MCF 10A (cell line): ENCODE results near the gene ELFN1. TPM values are rescaled to one million over a fixed set of nuclear protein-coding genes. Genes with fewer than 3 reads are reported as not detected.

Experiments
- BruUV-seq: library from RNA; stranded (reverse); fragments of 400-500 nt; replicated peaks from 2 replicates; lab custom pipeline; 2021; lab: Mats Ljungman, UMichigan
- CTCF ChIA-PET: fragments of 300-600 bp; sonication (Branson Sonifier 250); formaldehyde crosslinking; extraction: SDS; loops from one replicate; lab custom pipeline; 2021; ENCODE audit warnings: antibody characterized with exemption, inconsistent platforms; lab: Yijun Ruan, JAX
- POLR2A ChIA-PET: fragments of 300-600, 350-650 bp; sonication (Branson Sonifier 250); formaldehyde crosslinking; extraction: SDS; loops from one replicate; lab custom pipeline; 2020; ENCODE audit warnings: antibody characterized with exemption, inconsistent platforms; lab: Yijun Ruan, JAX
- DNase-seq: peaks from one replicate; pipeline ENCODE4 v3.0.0-alpha.2; 2018; ENCODE audit not compliant: unreplicated experiment
- H3K27ac Mint-ChIP-seq: one replicate; pipeline ENCODE4 v1.8.0; 2022; ENCODE audit warnings: mild to moderate bottlenecking, low read depth, mixed read lengths; ENCODE audit not compliant: unreplicated experiment
- H3K27me3 Mint-ChIP-seq: one replicate; pipeline ENCODE4 v1.8.0; 2022; ENCODE audit warnings: mixed read lengths; ENCODE audit not compliant: insufficient read depth, unreplicated experiment
- H3K36me3 Mint-ChIP-seq: one replicate; pipeline ENCODE4 v1.8.0; 2022; ENCODE audit warnings: mild to moderate bottlenecking, moderate library complexity, mixed read lengths; ENCODE audit not compliant: insufficient read depth, unreplicated experiment
- H3K4me1 Mint-ChIP-seq: one replicate; pipeline ENCODE4 v1.8.0; 2022; ENCODE audit warnings: mixed read lengths; ENCODE audit not compliant: insufficient read depth, unreplicated experiment
- H3K4me3 Mint-ChIP-seq: one replicate; pipeline ENCODE4 v1.8.0; 2022; ENCODE audit warnings: mild to moderate bottlenecking, moderate library complexity, mixed read lengths; ENCODE audit not compliant: unreplicated experiment
- H3K9me3 Mint-ChIP-seq: one replicate; pipeline ENCODE4 v1.8.0; 2022; ENCODE audit warnings: mixed read lengths; ENCODE audit not compliant: unreplicated experiment
- intact Hi-C: fragments of 100-400 bp; cut with micrococcal nuclease; formaldehyde crosslinking; loops from 2 replicates; pipeline ENCODE4 v1.14.1; 2022
- total RNA-seq: library from RNA; stranded (reverse); gene quantifications from 2 replicates; pipeline ENCODE4 v1.2.3, GENCODE V29; 2022
- TF ChIP-seq, protein P1 (sequence below): fragments of 200-600 bp; IDR thresholded peaks from one replicate; pipeline ENCODE4 v1.8.0; 2022; ENCODE audit warnings: antibody characterized with exemption, mild to moderate bottlenecking; ENCODE audit not compliant: unreplicated experiment

The ELFN1 gene
- total RNA-seq, 1 experiment from 2014 or later = not detected

DNA sequence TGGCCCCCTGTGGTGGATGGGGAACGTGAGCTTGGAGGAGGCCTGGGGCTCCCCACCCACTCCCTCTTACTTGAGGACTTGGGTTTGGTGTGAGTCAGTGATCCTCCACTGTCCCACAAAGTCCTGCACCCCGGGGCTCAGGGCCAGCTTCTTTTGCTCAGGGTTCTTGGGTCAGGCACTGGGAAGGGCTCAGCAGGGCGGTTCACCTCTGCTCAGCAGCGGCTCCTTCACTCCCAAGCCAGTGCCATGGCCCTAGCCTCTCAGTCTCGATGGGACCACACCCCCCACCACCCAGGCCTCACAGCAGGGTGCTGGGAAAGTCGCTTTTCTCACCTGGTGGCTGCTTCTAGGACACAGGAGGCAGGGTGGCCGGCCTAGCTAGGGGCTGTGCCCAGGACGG lies 59.1 kb downstream of the ELFN1 start:
- ChIA-PET POLR2A (no interaction called here), CTCF (interaction anchor here (0.9 kb wide), 1 partner anchor 67 kb away, joined by 3 read pairs; no protein-coding TSS in a partner anchor)
- no peak for DNase-seq
- no peak overlapping the region for H3K27ac Mint-ChIP-seq
- intact Hi-C loops = no loop called here
- peaks cover 83% of the 10 kb centered on the region for H3K27me3 Mint-ChIP-seq
- H3K36me3 Mint-ChIP-seq = no peaks in the 10 kb centered on the region
- H3K4me3 Mint-ChIP-seq = no peak overlapping the region
- no peaks in the 10 kb centered on the region for H3K4me1 Mint-ChIP-seq
- BruUV-seq = no TSS peak
- TF ChIP-seq, protein P1, sequence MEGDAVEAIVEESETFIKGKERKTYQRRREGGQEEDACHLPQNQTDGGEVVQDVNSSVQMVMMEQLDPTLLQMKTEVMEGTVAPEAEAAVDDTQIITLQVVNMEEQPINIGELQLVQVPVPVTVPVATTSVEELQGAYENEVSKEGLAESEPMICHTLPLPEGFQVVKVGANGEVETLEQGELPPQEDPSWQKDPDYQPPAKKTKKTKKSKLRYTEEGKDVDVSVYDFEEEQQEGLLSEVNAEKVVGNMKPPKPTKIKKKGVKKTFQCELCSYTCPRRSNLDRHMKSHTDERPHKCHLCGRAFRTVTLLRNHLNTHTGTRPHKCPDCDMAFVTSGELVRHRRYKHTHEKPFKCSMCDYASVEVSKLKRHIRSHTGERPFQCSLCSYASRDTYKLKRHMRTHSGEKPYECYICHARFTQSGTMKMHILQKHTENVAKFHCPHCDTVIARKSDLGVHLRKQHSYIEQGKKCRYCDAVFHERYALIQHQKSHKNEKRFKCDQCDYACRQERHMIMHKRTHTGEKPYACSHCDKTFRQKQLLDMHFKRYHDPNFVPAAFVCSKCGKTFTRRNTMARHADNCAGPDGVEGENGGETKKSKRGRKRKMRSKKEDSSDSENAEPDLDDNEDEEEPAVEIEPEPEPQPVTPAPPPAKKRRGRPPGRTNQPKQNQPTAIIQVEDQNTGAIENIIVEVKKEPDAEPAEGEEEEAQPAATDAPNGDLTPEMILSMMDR = no peak
- no peaks in the 10 kb centered on the region for H3K9me3 Mint-ChIP-seq

DNA sequence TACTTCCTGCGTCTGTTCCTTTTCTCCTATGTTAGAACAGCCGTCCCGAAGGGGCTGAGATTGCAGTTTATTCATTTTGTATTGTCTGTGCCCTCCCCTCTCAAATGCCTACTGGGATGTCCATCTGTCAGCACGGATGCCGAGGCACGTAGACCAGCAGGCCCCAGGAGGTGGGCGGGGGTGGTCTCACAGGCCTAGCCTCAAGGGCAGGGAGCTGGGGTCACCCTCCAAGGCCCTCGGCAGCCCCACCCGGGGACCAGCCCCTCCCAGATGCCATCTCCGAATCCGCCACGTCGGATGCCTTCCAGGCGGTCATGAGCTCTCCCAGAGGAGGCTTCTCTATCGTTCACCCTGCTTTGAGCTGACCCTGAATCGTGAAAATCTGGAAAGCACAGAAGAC lies 59.7 kb downstream of the ELFN1 start:
- Mint-ChIP-seq H3K27ac (no peak overlapping the region), H3K4me3 (no peak overlapping the region), H3K4me1 (no peaks in the 10 kb centered on the region), H3K27me3 (peaks cover 79% of the 10 kb centered on the region), H3K9me3 (no peaks in the 10 kb centered on the region), H3K36me3 (no peaks in the 10 kb centered on the region)
- TF ChIP-seq, protein P1 = no peak
- ChIA-PET POLR2A (interaction anchor here (0.7 kb wide), 1 partner anchor 165 kb away, joined by 3 read pairs; no protein-coding TSS in a partner anchor), CTCF (no interaction called here)
- intact Hi-C loops = no loop called here
- BruUV-seq = no TSS peak
- no peak for DNase-seq

DNA sequence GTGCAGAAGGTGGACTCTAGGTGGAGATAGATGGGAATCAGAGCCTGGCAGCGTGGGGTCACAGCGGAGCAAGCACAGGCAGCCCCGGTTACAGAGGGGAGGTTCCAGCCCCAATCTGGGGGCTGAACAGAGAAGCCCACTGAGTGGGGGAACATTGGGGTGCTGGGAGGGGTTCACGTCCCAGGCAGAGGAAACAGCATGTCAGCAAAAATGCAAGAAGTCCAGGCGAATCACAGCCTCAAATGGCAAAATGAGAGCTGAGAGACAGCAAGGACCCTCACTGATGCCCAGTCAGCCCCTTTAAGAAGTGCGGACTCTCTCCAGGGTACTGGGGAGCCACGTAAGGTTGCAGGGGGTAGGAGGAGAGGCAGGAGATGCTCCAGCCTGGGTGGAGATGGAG lies 62.0 kb downstream of the ELFN1 start:
- H3K9me3 Mint-ChIP-seq = no peaks in the 10 kb centered on the region
- ChIA-PET POLR2A (no interaction called here), CTCF (no interaction called here)
- TF ChIP-seq, protein P1 = no peak
- peaks cover 68% of the 10 kb centered on the region for H3K27me3 Mint-ChIP-seq
- H3K27ac Mint-ChIP-seq = no peak overlapping the region
- intact Hi-C loops = no loop called here
- no peaks in the 10 kb centered on the region for H3K36me3 Mint-ChIP-seq
- H3K4me1 Mint-ChIP-seq = no peaks in the 10 kb centered on the region
- DNase-seq = no peak
- H3K4me3 Mint-ChIP-seq = no peak overlapping the region
- BruUV-seq = no TSS peak

DNA sequence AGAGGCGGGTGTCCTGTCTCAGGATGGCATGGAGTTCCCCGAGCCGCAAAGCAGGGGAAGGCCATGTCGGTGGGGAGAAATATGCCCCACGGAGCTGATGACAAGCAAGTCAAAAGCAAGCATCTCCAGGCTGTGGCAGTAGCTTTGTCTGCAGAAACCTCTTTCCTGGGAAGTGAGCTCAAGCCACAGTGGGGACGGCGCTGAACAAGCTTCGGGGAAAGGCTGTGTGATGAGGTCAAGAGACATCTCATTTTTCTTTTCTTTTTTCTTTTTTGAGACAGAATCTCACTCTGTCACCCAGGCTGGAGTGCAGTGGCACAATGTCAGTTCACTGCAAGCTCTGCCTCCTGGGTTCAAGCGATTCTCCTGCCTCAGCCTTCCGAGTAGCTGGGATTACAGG lies 62.6 kb downstream of the ELFN1 start:
- Mint-ChIP-seq H3K36me3 (no peaks in the 10 kb centered on the region), H3K27ac (no peak overlapping the region), H3K27me3 (peaks cover 68% of the 10 kb centered on the region), H3K4me1 (no peaks in the 10 kb centered on the region), H3K4me3 (no peak overlapping the region), H3K9me3 (no peaks in the 10 kb centered on the region)
- ChIA-PET CTCF (no interaction called here), POLR2A (no interaction called here)
- no peak for DNase-seq
- intact Hi-C loops = no loop called here
- BruUV-seq = no TSS peak
- TF ChIP-seq, protein P1 = no peak
